A549 treated with RU486 at 1 μM for 4 hours (cell line): Measurements from ENCODE around the gene FBXO5. TPM values are rescaled to one million over a fixed set of nuclear protein-coding genes. Genes with fewer than 3 reads are reported as not detected.

ENCODE experiments used
- total RNA-seq: library from RNA; stranded (reverse); fragments of 200-300 nt; extraction: Qiagen RNA extraction; gene quantifications from 5 replicates; pipeline ENCODE4 v1.2.3, GENCODE V29; 2022; ENCODE audit warnings: low read depth

Gene FBXO5, protein sequence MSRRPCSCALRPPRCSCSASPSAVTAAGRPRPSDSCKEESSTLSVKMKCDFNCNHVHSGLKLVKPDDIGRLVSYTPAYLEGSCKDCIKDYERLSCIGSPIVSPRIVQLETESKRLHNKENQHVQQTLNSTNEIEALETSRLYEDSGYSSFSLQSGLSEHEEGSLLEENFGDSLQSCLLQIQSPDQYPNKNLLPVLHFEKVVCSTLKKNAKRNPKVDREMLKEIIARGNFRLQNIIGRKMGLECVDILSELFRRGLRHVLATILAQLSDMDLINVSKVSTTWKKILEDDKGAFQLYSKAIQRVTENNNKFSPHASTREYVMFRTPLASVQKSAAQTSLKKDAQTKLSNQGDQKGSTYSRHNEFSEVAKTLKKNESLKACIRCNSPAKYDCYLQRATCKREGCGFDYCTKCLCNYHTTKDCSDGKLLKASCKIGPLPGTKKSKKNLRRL
- 12.7 to 26.0 TPM (median 20.7 TPM) in 5 replicates for total RNA-seq

DNA sequence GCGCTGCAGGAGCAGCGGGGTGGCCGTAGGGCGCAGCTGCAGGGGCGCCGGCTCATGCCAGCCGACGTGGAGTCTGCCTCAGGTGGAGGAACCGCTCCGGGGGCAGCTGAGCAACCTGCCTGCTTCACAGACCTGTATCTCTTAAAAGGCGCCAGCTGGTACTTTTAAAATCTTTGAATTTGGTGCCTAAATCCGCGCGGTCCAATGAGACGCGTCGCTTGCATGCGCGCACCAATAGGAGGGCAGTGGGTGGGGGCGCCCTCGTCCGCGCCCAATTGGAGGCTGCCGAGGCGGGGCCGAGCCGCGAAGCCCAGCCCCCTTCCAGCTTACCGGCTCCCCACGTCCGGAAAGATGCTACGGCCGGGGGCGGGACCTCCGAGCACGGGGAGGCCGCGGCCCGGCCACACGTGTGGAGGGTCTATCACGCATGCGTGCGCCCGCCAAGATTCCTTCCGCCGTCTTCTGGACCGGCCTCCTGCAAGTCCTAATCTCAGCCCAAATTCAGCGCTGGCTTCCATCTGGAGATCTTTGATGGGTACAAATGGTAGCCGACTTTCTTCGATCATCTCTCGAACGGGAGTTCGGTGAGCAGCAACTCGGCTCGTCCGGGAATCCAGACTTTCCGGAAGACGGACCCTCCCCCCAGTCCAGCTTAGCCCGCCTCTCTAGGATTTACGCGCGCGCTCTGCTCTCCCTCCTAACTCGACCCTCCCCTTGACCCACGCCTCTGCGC lies at the start of gene FBXO5:
TSS of gene FBXO5 (minus strand) at position 138 of the 733 bp plus-strand sequence. CDS start at position 56, 82 bp downstream.

GRCh38 chr6:153002613-153003365 lies 19.9 kb upstream of the FBXO5 start, which contains the start of gene MTRF1L:
MTRF1L (minus strand) TSS chr6:153002709; CDS start chr6:153002685, 24 bp downstream.

Other genes starting within 250 kb of the FBXO5 start
- not detected in 5 replicates for gene VIP, start 232.2 kb downstream of the FBXO5 start, total RNA-seq
- 14.5 to 15.4 TPM (median 15.1 TPM) in 5 replicates for gene MTRF1L, start 19.7 kb upstream of the FBXO5 start, total RNA-seq
- gene RGS17, start 148.2 kb upstream of the FBXO5 start, total RNA-seq: 3.5 to 7.8 TPM (median 7.0 TPM) in 5 replicates